Astrocyte of the cerebellum (primary cell): ENCODE results near the gene CRISPLD2.

Source experiments
- DNase-seq: peaks from one replicate; pipeline ENCODE4 v3.0.0-alpha.2; 2011; ENCODE audit warnings: low read depth
- H3K4me3 ChIP-seq: 2 replicates; pipeline ENCODE4 v1.5.1; 2011; ENCODE audit warnings: mild to moderate bottlenecking, low read depth, low read length, moderate library complexity
- in situ Hi-C: cut with HindIII; loops from 2 replicates; pipeline ENCODE4 v1.10.0; 2017; ENCODE audit warnings: low sequenced_read_pairs
- TF ChIP-seq, protein P1 (sequence below): IDR thresholded peaks from 2 replicates; pipeline ENCODE4 v1.5.1; 2012; ENCODE audit warnings: low read length, low read depth, moderate library complexity, mild to moderate bottlenecking; ENCODE audit errors: missing control alignments

The CRISPLD2 gene

DNA sequence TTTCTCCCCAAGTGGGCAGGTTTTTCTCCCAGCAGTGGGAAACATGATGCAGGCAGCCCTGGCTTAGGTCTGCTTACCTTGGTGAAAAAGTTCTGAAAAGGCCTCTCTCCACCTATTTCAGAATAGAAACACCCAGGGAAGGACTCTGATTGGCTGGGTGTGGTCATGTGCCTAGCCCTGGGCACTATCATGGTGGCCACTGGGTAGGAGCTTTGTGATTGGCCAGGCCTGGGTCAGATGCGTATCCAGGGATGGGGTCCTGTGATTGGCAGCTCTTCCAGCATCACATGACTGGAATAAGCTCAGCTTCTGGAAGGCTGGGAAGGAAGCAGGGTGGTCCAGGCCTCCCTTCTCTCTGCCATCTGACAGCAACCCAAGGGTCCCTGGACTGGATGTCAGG, 138.0 kb downstream of the CRISPLD2 start:
- H3K4me3 ChIP-seq = no peak overlapping the region
- in situ Hi-C loops = no loop called here
- no peak for DNase-seq
- TF ChIP-seq, protein P1, sequence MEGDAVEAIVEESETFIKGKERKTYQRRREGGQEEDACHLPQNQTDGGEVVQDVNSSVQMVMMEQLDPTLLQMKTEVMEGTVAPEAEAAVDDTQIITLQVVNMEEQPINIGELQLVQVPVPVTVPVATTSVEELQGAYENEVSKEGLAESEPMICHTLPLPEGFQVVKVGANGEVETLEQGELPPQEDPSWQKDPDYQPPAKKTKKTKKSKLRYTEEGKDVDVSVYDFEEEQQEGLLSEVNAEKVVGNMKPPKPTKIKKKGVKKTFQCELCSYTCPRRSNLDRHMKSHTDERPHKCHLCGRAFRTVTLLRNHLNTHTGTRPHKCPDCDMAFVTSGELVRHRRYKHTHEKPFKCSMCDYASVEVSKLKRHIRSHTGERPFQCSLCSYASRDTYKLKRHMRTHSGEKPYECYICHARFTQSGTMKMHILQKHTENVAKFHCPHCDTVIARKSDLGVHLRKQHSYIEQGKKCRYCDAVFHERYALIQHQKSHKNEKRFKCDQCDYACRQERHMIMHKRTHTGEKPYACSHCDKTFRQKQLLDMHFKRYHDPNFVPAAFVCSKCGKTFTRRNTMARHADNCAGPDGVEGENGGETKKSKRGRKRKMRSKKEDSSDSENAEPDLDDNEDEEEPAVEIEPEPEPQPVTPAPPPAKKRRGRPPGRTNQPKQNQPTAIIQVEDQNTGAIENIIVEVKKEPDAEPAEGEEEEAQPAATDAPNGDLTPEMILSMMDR = no peak
